Fibroblast of lung (primary cell): ENCODE data around the gene MCCC1. TPM values are rescaled to one million over a fixed set of nuclear protein-coding genes. Genes with fewer than 3 reads are reported as not detected.
"Not testable (repeated sequence)": the region's sequence is repeated elsewhere in the genome, so short reads cannot be mapped to it uniquely, and the experiment has no call there.

Experiments used
- DNase-seq, 2 donors: peaks; one replicate each; pipeline versions ENCODE4 v3.0.0 to v3.0.0-alpha.2; 2010; ENCODE audit warnings: low read depth in 2 of 2
- H2AFZ ChIP-seq: 2 replicates; pipeline ENCODE4 v1.5.1; 2012; ENCODE audit warnings: low read length, control low read depth, inconsistent platforms
- H3K27ac ChIP-seq: 2 replicates; pipeline ENCODE4 v1.5.1; 2011; ENCODE audit warnings: low read length, control low read depth; ENCODE audit not compliant: insufficient read depth
- H3K27me3 ChIP-seq: 2 replicates; pipeline ENCODE4 v1.5.1; 2011; ENCODE audit warnings: mild to moderate bottlenecking, low read length; ENCODE audit not compliant: control insufficient read depth, insufficient read depth
- H3K36me3 ChIP-seq: 2 replicates; pipeline ENCODE4 v1.5.1; 2011; ENCODE audit warnings: low read length; ENCODE audit not compliant: control insufficient read depth, insufficient read depth
- H3K4me1 ChIP-seq: 2 replicates; pipeline ENCODE4 v1.5.1; 2011; ENCODE audit warnings: low read length; ENCODE audit not compliant: control insufficient read depth, insufficient read depth; ENCODE audit errors: extremely low read depth
- H3K4me2 ChIP-seq: 2 replicates; pipeline ENCODE4 v1.5.1; 2011; ENCODE audit warnings: low read length, control low read depth; ENCODE audit not compliant: insufficient read depth; ENCODE audit errors: extremely low read depth
- H3K4me3 ChIP-seq, 4 experiments: fragments of 200-600 bp in 1 of 4; sonication (generic) in 1 of 4; replicated peaks in 1 of 4; 2 replicates each; pipeline ENCODE4 v1.5.1; 2011 to 2016; ENCODE audit warnings: low read length in 4 of 4, low read depth in 3 of 4, mild to moderate bottlenecking in 3 of 4, control low read depth in 2 of 4, inconsistent platforms in 1 of 4, mixed read lengths in 1 of 4; ENCODE audit not compliant: insufficient read depth in 1 of 4; ENCODE audit errors: control extremely low read depth in 1 of 4
- H3K79me2 ChIP-seq: 2 replicates; pipeline ENCODE4 v1.5.1; 2012; ENCODE audit warnings: mild to moderate bottlenecking, low read length, inconsistent platforms; ENCODE audit not compliant: control insufficient read depth, insufficient read depth
- H3K9ac ChIP-seq: 2 replicates; pipeline ENCODE4 v1.5.1; 2011; ENCODE audit warnings: mild to moderate bottlenecking, low read length, control low read depth; ENCODE audit not compliant: insufficient read depth
- H3K9me3 ChIP-seq: 2 replicates; pipeline ENCODE4 v1.5.1; 2012; ENCODE audit warnings: low read depth, low read length; ENCODE audit not compliant: control insufficient read depth, insufficient read depth
- H4K20me1 ChIP-seq: 2 replicates; pipeline ENCODE4 v1.5.1; 2011; ENCODE audit warnings: low read length; ENCODE audit not compliant: control insufficient read depth, insufficient read depth; ENCODE audit errors: extremely low read depth
- CTCF ChIP-seq, 2 donors: IDR thresholded peaks in 1 of 2; conservative IDR thresholded peaks in 1 of 2; 1 replicate in 1 of 2; 2 replicates in 1 of 2; pipeline ENCODE4 v1.5.1; 2011 to 2012; ENCODE audit warnings: low read length in 2 of 2, control low read depth in 1 of 2, inconsistent platforms in 1 of 2, low read depth in 1 of 2, mild to moderate bottlenecking in 1 of 2
- EZH2 ChIP-seq: IDR thresholded peaks from 2 replicates; pipeline ENCODE4 v1.5.1; 2012; ENCODE audit warnings: low read length, control low read depth, mild to moderate bottlenecking; ENCODE audit errors: missing control alignments
- polyA plus RNA-seq, 2 donors: library from polyadenylated mRNA; depleted of rRNA in 1 of 2; stranded (reverse) in 1 of 2; unstranded in 1 of 2; fragments of >200 nt; gene quantifications; 2 replicates each; pipeline ENCODE4 v1.2.1, GENCODE V29; 2011 to 2012; ENCODE audit warnings: missing spikeins in 1 of 2
- total RNA-seq: library from RNA; depleted of rRNA; stranded (reverse); fragments of >200 nt; gene quantifications from 2 replicates; pipeline ENCODE4 v1.2.1, GENCODE V29; 2014

Gene MCCC1
- total and polyA plus RNA-seq, 2 donors (not counting 1 experiment from before 2014, with no cell fraction given) = 16.1 to 29.1 TPM

GRCh38 chr3:182999767-183000166 lies 99.5 kb downstream of the MCCC1 start:
- Histone ChIP-seq H3K79me2 (no peaks in the 10 kb centered on the region), H3K27me3 (no peaks in the 10 kb centered on the region), H4K20me1 (no peaks in the 10 kb centered on the region), H3K36me3 (no peaks in the 10 kb centered on the region), H3K4me2 (no peak overlapping the region), H3K4me3 (no peak overlapping the region), H3K9ac (no peak overlapping the region), H2AFZ (no peak overlapping the region), H3K4me1 (no peaks in the 10 kb centered on the region), H3K27ac (no peak overlapping the region), H3K9me3 (no peaks in the 10 kb centered on the region)
- no peak for DNase-seq
- no peak for TF ChIP-seq CTCF (conservative IDR thresholded peaks at IDR 0.05 in 1 of 2, IDR thresholded peaks at IDR 0.05 in 1 of 2; ENCODE audit: low read depth in 1 of 2, low read length in 2 of 2)
- no peak for TF ChIP-seq EZH2

- not testable (repeated sequence) for H4K20me1 ChIP-seq, H3K4me3 ChIP-seq, H3K4me1 ChIP-seq, H3K79me2 ChIP-seq, H3K36me3 ChIP-seq, H3K27ac ChIP-seq, H3K4me2 ChIP-seq, H3K9me3 ChIP-seq, H3K27me3 ChIP-seq, H2AFZ ChIP-seq, H3K9ac ChIP-seq, DNase-seq
These were observed 105.7 kb downstream of the MCCC1 start for GRCh38 chr3:182993486-182994201.

- H3K4me2 ChIP-seq = no peak overlapping the region
- TF ChIP-seq CTCF (conservative IDR thresholded peaks at IDR 0.05 in 1 of 2, IDR thresholded peaks at IDR 0.05 in 1 of 2; ENCODE audit: low read depth in 1 of 2, low read length in 2 of 2) (no peak), EZH2 (no peak)
- no peaks in the 10 kb centered on the region for H4K20me1 ChIP-seq
- H3K27me3 ChIP-seq = no peaks in the 10 kb centered on the region
- no peak overlapping the region for H3K9ac ChIP-seq
- no peaks in the 10 kb centered on the region for H3K9me3 ChIP-seq
- H3K27ac ChIP-seq = no peak overlapping the region
- no peaks in the 10 kb centered on the region for H3K4me1 ChIP-seq
- H3K79me2 ChIP-seq = no peaks in the 10 kb centered on the region
- no peaks in the 10 kb centered on the region for H3K36me3 ChIP-seq
- H3K4me3 ChIP-seq = no peak overlapping the region
- no peak for DNase-seq
- no peak overlapping the region for H2AFZ ChIP-seq
These were observed 109.7 kb downstream of the MCCC1 start for GRCh38 chr3:182989566-182989965.
